ENCODE data around the gene SDHA. TPM values are rescaled to one million over a fixed set of nuclear protein-coding genes. Genes with fewer than 3 reads are reported as not detected.
"Not testable (repeated sequence)": the region's sequence is repeated elsewhere in the genome, so short reads cannot be mapped to it uniquely, and the experiment has no call there.

Gene SDHA
- total and polyA plus RNA-seq, 11 donors: 276 to 861 (median 727) TPM

- intact Hi-C loops (cut with DNase I): no loop called here
- H3K4me3 ChIP-seq: no peak overlapping the region
- no peaks in the 10 kb centered on the region for H3K4me1 ChIP-seq
- peaks cover 0 to 8% (median 0%) of the 10 kb centered on the region in 9 donors for H3K36me3 ChIP-seq
- DNase-seq (no peak), ATAC-seq (no peak)
- no peaks in the 10 kb centered on the region for H3K9me3 ChIP-seq
- TF ChIP-seq POLR2A (IDR thresholded peaks at IDR 0.05): no peak
- TF ChIP-seq, protein P1, sequence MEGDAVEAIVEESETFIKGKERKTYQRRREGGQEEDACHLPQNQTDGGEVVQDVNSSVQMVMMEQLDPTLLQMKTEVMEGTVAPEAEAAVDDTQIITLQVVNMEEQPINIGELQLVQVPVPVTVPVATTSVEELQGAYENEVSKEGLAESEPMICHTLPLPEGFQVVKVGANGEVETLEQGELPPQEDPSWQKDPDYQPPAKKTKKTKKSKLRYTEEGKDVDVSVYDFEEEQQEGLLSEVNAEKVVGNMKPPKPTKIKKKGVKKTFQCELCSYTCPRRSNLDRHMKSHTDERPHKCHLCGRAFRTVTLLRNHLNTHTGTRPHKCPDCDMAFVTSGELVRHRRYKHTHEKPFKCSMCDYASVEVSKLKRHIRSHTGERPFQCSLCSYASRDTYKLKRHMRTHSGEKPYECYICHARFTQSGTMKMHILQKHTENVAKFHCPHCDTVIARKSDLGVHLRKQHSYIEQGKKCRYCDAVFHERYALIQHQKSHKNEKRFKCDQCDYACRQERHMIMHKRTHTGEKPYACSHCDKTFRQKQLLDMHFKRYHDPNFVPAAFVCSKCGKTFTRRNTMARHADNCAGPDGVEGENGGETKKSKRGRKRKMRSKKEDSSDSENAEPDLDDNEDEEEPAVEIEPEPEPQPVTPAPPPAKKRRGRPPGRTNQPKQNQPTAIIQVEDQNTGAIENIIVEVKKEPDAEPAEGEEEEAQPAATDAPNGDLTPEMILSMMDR (IDR thresholded peaks at IDR 0.05): no peak
- no peak overlapping the region for H3K27ac ChIP-seq
- WGBS, 4 donors: 35 to 95% methylated on average over 2 of the region's 2 CpGs; no CpG with 5 or more reads in 2 of the 4 donors
- H3K27me3 ChIP-seq: no peaks in the 10 kb centered on the region
Measured at GRCh38 chr5:298737-299125, 80.6 kb downstream of the SDHA start.

- H3K4me3 ChIP-seq; H3K27ac ChIP-seq; intact Hi-C loops (cut with DNase I); H3K4me1 ChIP-seq; H3K27me3 ChIP-seq; H3K36me3 ChIP-seq; DNase-seq; H3K9me3 ChIP-seq: not testable (repeated sequence)
- ATAC-seq: peak in 3 of 4 donors; percentile 9 to 43 (median 18)
- WGBS, 4 donors: 44 to 86% (median 58%) methylated on average over 2 to 5 of the region's 5 CpGs
Measured at GRCh38 chr5:299921-300320, 81.8 kb downstream of the SDHA start.

DNA sequence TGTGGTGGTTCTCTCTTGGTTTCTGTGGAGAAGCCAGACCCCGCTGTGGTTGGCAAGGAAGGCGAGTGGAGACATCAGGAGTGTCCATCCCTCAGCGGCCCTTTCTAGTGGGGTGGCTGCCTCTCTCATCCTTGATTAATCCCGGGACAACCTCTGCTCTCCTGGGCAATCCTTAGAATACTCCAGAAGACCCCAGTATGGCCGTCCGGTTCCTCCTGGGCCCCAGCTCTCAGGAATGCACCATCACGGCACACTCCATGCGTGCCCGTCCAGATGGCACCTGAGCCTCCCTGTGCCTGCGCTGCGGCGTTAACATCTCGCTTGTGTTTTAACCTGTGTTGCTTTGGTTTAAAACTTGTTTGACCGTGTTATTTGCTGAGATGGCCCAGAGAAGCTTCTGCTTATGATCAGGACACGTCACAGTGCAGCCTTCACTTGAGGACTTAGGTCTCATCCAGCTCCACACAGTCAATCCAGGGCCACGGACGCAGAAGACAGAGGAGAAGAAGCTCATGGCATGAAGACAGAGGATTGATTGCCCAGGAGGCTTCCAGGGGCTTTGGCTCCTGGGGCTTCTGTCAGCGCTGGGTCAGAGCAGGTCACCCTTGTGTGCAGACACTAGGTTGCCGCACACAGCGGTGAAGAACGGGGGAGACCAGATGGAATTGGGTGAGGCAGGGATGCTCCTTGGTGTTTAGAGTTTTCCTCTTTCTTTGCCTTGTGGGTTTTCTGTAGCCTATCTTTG lies 82.7 kb downstream of the SDHA start:
- H3K4me1 ChIP-seq; H3K9me3 ChIP-seq; H3K27ac ChIP-seq; H3K4me3 ChIP-seq; intact Hi-C loops (cut with DNase I); ATAC-seq; H3K27me3 ChIP-seq: not testable (repeated sequence)
- 91 to 95% (median 94%) methylated on average over 13 to 21 of the region's 21 CpGs for WGBS, 4 donors
- H3K36me3 ChIP-seq: peaks cover 0 to 10% (median 0%) of the 10 kb centered on the region in 9 donors
- DNase-seq: peak in 1 of 5 donors; percentile 14

GRCh38 chr5:302416-302815 lies 84.3 kb downstream of the SDHA start:
- ATAC-seq; H3K27me3 ChIP-seq; H3K9me3 ChIP-seq; H3K27ac ChIP-seq; H3K4me1 ChIP-seq; intact Hi-C loops (cut with DNase I); H3K4me3 ChIP-seq: not testable (repeated sequence)
- 86 to 97% (median 95%) methylated on average over 6 to 8 of the region's 8 CpGs for WGBS, 4 donors
- DNase-seq: peak in 1 of 5 donors; percentile 23
- H3K36me3 ChIP-seq: peaks cover 0 to 26% (median 15%) of the 10 kb centered on the region in 9 donors

DNA sequence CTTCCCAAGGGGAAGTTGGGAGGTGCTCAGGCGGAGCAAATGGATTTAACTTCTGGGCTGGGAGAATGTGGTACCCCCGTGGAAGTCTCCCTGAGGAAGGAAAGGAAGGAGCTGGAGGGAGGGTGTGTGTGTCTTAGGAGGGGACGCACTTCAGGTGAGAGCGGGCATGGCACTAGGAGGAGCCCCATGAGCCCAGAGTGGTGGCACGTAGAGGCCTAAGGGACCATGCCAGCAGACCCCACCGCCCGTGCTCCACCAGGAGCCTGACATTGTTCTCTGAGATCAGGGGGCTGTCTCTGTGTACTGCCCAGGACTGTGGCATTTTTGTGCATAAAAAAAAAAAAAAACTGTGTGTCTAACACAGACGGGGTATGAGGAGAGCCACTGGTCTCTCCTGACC lies 84.8 kb downstream of the SDHA start:
- WGBS, 4 donors: 77 to 86% (median 81%) methylated on average over 8 of the region's 8 CpGs
- intact Hi-C loops (cut with DNase I): no loop called here
- H3K9me3 ChIP-seq: no peaks in the 10 kb centered on the region

GRCh38 chr5:303741-304140 lies 85.6 kb downstream of the SDHA start:
- H3K9me3 ChIP-seq; ATAC-seq; H3K4me3 ChIP-seq; intact Hi-C loops (cut with DNase I); H3K27ac ChIP-seq; H3K27me3 ChIP-seq; DNase-seq: not testable (repeated sequence)
- peaks cover 0 to 12% (median 4%) of the 10 kb centered on the region in 12 donors for H3K4me1 ChIP-seq
- 78 to 88% (median 85%) methylated on average over 1 to 8 of the region's 8 CpGs for WGBS, 4 donors
- peaks cover 0 to 34% (median 20%) of the 10 kb centered on the region in 9 donors for H3K36me3 ChIP-seq

More for the DNA sequence above, 84.8 kb downstream of the SDHA start:
- TF ChIP-seq, protein P1 (IDR thresholded peaks at IDR 0.05): no peak
- no peak for TF ChIP-seq POLR2A (IDR thresholded peaks at IDR 0.05)
- peaks cover 0 to 29% (median 20%) of the 10 kb centered on the region in 9 donors for H3K36me3 ChIP-seq
- H3K27me3 ChIP-seq: no peaks in the 10 kb centered on the region
- H3K4me1 ChIP-seq: peaks cover 0 to 4% (median under 1%) of the 10 kb centered on the region in 12 donors
- H3K27ac ChIP-seq: no peak overlapping the region
- ATAC-seq (no peak), DNase-seq (no peak)
- no peak overlapping the region for H3K4me3 ChIP-seq

Data from heart left ventricle (tissue), 16 donors.